Endothelial cell of umbilical vein (primary cell): ENCODE data around the gene ZNF3.

ENCODE experiments used
- EZH2 ChIP-seq: IDR thresholded peaks from 2 replicates; pipeline ENCODE4 v1.6.1; 2012; ENCODE audit warnings: borderline replicate concordance, low read depth, mild to moderate bottlenecking, moderate library complexity, low read length, inconsistent platforms; ENCODE audit not compliant: severe bottlenecking
- GATA2 ChIP-seq: IDR thresholded peaks from 2 replicates; pipeline ENCODE4 v1.7.0; 2011; ENCODE audit warnings: low read depth, mild to moderate bottlenecking, moderate library complexity, mixed read lengths, low read length; ENCODE audit not compliant: insufficient read length, insufficient read depth
- JUN ChIP-seq: IDR thresholded peaks from 2 replicates; pipeline ENCODE4 v1.6.1; 2011; ENCODE audit warnings: borderline replicate concordance, low read depth; ENCODE audit not compliant: insufficient read length, insufficient read depth
- POLR2A ChIP-seq: IDR thresholded peaks from 2 replicates; pipeline ENCODE4 v1.6.1; 2012; ENCODE audit warnings: low read depth, mild to moderate bottlenecking, control low read depth, low read length
- TF ChIP-seq, protein P1 (sequence below), 2 donors: IDR thresholded peaks; 1 replicate in 1 of 2; 2 replicates in 1 of 2; pipeline ENCODE4 v1.5.1; 2011; ENCODE audit warnings: low read length in 2 of 2, mild to moderate bottlenecking in 2 of 2, moderate library complexity in 2 of 2, control low read depth in 1 of 2, inconsistent platforms in 1 of 2, low read depth in 1 of 2; ENCODE audit not compliant: insufficient read depth in 1 of 2; ENCODE audit errors: extremely low read depth in 1 of 2
- TF ChIP-seq, protein P2 (sequence below): IDR thresholded peaks from 2 replicates; pipeline ENCODE4 v1.6.1; 2011; ENCODE audit not compliant: insufficient read depth, insufficient read length

DNA sequence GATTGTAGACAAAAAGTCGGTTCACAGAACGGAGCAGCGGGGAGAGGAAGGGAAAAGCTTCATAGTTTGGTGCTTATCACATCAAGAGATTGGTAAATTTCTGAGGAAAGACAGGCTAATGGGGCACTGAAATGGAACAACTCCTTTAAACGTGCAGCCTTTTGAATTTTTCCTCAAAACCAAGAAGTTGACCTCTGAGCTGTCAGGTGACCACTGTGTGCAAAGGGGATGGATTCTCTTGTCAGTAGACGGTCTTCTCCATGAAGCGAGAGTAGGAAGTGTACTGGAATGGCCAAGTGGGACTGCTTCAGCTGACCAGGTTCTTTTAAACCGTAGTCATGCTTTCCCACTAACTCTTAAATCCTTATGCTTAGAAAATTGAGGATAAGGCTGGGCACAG, 43.2 kb downstream of the ZNF3 start:
- TF ChIP-seq POLR2A (no peak), GATA2 (no peak), EZH2 (no peak), JUN (no peak)
- TF ChIP-seq, protein P1, sequence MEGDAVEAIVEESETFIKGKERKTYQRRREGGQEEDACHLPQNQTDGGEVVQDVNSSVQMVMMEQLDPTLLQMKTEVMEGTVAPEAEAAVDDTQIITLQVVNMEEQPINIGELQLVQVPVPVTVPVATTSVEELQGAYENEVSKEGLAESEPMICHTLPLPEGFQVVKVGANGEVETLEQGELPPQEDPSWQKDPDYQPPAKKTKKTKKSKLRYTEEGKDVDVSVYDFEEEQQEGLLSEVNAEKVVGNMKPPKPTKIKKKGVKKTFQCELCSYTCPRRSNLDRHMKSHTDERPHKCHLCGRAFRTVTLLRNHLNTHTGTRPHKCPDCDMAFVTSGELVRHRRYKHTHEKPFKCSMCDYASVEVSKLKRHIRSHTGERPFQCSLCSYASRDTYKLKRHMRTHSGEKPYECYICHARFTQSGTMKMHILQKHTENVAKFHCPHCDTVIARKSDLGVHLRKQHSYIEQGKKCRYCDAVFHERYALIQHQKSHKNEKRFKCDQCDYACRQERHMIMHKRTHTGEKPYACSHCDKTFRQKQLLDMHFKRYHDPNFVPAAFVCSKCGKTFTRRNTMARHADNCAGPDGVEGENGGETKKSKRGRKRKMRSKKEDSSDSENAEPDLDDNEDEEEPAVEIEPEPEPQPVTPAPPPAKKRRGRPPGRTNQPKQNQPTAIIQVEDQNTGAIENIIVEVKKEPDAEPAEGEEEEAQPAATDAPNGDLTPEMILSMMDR (IDR thresholded peaks at IDR 0.05; ENCODE audit: extremely low read depth in 1 of 2, insufficient read depth in 1 of 2, low read depth in 1 of 2, low read length in 2 of 2), result no peak
- TF ChIP-seq, protein P2, sequence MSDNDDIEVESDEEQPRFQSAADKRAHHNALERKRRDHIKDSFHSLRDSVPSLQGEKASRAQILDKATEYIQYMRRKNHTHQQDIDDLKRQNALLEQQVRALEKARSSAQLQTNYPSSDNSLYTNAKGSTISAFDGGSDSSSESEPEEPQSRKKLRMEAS, result no peak
